Liver (tissue), 3 donors: ENCODE results near the gene TRMT11.
A peak's percentile ranks its signal among the peaks of the same experiment; 100 is the strongest.

Experiments used
- RAD21 ChIP-seq, 2 donors: IDR thresholded peaks; 2 replicates each; pipeline ENCODE4 v1.6.1; 2016; ENCODE audit warnings: antibody characterized with exemption in 2 of 2, mild to moderate bottlenecking in 2 of 2
- TAF1 ChIP-seq: conservative IDR thresholded peaks from 2 replicates; pipeline ENCODE4 v1.6.1; 2016; ENCODE audit warnings: antibody characterized with exemption, mild to moderate bottlenecking
- TF ChIP-seq, protein P1 (sequence below): fragments of 150-350 bp; IDR thresholded peaks from 2 replicates; pipeline ENCODE4 v1.5.1; 2017; ENCODE audit warnings: improper control_type of control experiment, low read depth, low read length; ENCODE audit not compliant: missing input control
- TF ChIP-seq, protein P2 (sequence below): IDR thresholded peaks from 2 replicates; pipeline ENCODE4 v1.6.1; 2016; ENCODE audit warnings: antibody characterized with exemption, mild to moderate bottlenecking
- donor health status: healthy.
- donor health status: healthy.

DNA sequence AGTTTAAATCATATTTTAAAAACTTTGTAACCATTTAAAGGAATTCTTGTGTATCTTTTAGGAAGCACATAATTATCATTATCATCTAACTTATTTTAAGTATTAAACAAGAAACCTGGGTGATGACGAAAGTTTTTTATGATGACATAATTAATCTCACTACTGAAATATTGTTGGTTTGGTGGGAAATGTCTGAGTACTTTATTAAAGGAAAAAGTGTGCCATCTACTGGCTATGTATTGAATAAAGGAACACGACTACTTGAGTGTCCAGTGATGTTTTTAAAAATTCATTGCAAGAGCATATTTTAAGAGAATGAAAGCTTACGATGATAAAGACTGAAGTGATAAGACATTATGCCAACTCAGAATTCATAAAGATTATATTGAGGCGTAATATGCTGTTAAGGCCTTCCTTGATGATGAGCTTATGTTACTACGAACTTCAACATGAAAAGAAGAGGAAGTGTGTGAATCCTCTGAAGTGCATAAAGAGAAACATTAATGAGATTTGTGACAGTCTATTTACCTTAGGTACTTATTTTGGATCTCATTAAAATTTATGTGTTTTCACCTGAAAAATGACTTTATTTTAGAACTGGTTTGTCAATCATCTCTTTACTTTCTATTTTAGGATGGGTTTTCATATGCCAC lies 12.0 kb upstream of the TRMT11 start:
- TF ChIP-seq TAF1 = no peak
- TF ChIP-seq, protein P1, sequence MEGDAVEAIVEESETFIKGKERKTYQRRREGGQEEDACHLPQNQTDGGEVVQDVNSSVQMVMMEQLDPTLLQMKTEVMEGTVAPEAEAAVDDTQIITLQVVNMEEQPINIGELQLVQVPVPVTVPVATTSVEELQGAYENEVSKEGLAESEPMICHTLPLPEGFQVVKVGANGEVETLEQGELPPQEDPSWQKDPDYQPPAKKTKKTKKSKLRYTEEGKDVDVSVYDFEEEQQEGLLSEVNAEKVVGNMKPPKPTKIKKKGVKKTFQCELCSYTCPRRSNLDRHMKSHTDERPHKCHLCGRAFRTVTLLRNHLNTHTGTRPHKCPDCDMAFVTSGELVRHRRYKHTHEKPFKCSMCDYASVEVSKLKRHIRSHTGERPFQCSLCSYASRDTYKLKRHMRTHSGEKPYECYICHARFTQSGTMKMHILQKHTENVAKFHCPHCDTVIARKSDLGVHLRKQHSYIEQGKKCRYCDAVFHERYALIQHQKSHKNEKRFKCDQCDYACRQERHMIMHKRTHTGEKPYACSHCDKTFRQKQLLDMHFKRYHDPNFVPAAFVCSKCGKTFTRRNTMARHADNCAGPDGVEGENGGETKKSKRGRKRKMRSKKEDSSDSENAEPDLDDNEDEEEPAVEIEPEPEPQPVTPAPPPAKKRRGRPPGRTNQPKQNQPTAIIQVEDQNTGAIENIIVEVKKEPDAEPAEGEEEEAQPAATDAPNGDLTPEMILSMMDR = peak; percentile 66
- TF ChIP-seq RAD21 (IDR thresholded peaks at IDR 0.05) = peak; percentile 83
- TF ChIP-seq, protein P2, sequence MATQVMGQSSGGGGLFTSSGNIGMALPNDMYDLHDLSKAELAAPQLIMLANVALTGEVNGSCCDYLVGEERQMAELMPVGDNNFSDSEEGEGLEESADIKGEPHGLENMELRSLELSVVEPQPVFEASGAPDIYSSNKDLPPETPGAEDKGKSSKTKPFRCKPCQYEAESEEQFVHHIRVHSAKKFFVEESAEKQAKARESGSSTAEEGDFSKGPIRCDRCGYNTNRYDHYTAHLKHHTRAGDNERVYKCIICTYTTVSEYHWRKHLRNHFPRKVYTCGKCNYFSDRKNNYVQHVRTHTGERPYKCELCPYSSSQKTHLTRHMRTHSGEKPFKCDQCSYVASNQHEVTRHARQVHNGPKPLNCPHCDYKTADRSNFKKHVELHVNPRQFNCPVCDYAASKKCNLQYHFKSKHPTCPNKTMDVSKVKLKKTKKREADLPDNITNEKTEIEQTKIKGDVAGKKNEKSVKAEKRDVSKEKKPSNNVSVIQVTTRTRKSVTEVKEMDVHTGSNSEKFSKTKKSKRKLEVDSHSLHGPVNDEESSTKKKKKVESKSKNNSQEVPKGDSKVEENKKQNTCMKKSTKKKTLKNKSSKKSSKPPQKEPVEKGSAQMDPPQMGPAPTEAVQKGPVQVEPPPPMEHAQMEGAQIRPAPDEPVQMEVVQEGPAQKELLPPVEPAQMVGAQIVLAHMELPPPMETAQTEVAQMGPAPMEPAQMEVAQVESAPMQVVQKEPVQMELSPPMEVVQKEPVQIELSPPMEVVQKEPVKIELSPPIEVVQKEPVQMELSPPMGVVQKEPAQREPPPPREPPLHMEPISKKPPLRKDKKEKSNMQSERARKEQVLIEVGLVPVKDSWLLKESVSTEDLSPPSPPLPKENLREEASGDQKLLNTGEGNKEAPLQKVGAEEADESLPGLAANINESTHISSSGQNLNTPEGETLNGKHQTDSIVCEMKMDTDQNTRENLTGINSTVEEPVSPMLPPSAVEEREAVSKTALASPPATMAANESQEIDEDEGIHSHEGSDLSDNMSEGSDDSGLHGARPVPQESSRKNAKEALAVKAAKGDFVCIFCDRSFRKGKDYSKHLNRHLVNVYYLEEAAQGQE = no peak
